IPS DF 6.9 (cell line): Measurements from ENCODE around the gene MACROD2.

Source experiments
- DNase-seq: peaks from one replicate; pipeline ENCODE4 v3.0.0-alpha.2; 2013; ENCODE audit warnings: low read depth, low spot score
- H3K27ac ChIP-seq: one replicate; pipeline ENCODE4 v1.5.1; 2013; ENCODE audit warnings: low read length, control low read depth
- H3K27me3 ChIP-seq: 2 replicates; pipeline ENCODE4 v1.6.1; 2013; ENCODE audit warnings: mild to moderate bottlenecking, low read length; ENCODE audit not compliant: control insufficient read depth, insufficient read depth
- H3K36me3 ChIP-seq: 2 replicates; pipeline ENCODE4 v1.6.1; 2013; ENCODE audit warnings: low read length; ENCODE audit not compliant: control insufficient read depth, insufficient read depth
- H3K4me1 ChIP-seq: 2 replicates; pipeline ENCODE4 v1.6.1; 2013; ENCODE audit warnings: low read length; ENCODE audit not compliant: control insufficient read depth, insufficient read depth
- H3K4me3 ChIP-seq: 2 replicates; pipeline ENCODE4 v1.5.1; 2013; ENCODE audit warnings: mild to moderate bottlenecking, low read length
- H3K9me3 ChIP-seq: 2 replicates; pipeline ENCODE4 v1.6.1; 2013; ENCODE audit warnings: low read length, inconsistent platforms; ENCODE audit not compliant: control insufficient read depth, insufficient read depth
- WGBS: extraction: QIAGEN DNeasy Blood & Tissue Kit; methylation state at CpG from one replicate; pipeline ENCODE4 v1.1.7; 2013; ENCODE audit warnings: mixed read lengths, missing lambda C conversion rate; ENCODE audit not compliant: insufficient read length, insufficient coverage; 5-methylcytosine and 5-hydroxymethylcytosine counted together

Gene MACROD2

GRCh38 chr20:15222502-15223330 lies 1227.4 kb downstream of the MACROD2 start:
- no peaks in the 10 kb centered on the region for H3K27me3 ChIP-seq
- H3K4me1 ChIP-seq: no peaks in the 10 kb centered on the region
- H3K27ac ChIP-seq: no peak overlapping the region
- no peaks in the 10 kb centered on the region for H3K9me3 ChIP-seq
- no peak overlapping the region for H3K4me3 ChIP-seq
- H3K36me3 ChIP-seq: no peaks in the 10 kb centered on the region
- no peak for DNase-seq
- no CpG with 5 or more reads among the region's 5 CpGs for WGBS

GRCh38 chr20:15224199-15224598 lies 1228.9 kb downstream of the MACROD2 start:
- Histone ChIP-seq H3K36me3 (no peaks in the 10 kb centered on the region), H3K27me3 (no peaks in the 10 kb centered on the region), H3K4me1 (no peaks in the 10 kb centered on the region), H3K27ac (no peak overlapping the region), H3K9me3 (no peaks in the 10 kb centered on the region), H3K4me3 (no peak overlapping the region)
- no peak for DNase-seq
- no CpG with 5 or more reads among the region's 2 CpGs for WGBS

- no peaks in the 10 kb centered on the region for H3K4me1 ChIP-seq
- no peaks in the 10 kb centered on the region for H3K9me3 ChIP-seq
- WGBS: 100% methylated on average over 2 of the region's 3 CpGs
- no peak overlapping the region for H3K27ac ChIP-seq
- no peaks in the 10 kb centered on the region for H3K36me3 ChIP-seq
- no peak for DNase-seq
- H3K27me3 ChIP-seq: no peaks in the 10 kb centered on the region
- no peak overlapping the region for H3K4me3 ChIP-seq
Measured at GRCh38 chr20:15227102-15227501, 1231.8 kb downstream of the MACROD2 start.

- H3K27me3 ChIP-seq: no peaks in the 10 kb centered on the region
- H3K4me1 ChIP-seq: no peaks in the 10 kb centered on the region
- no peak for DNase-seq
- no peaks in the 10 kb centered on the region for H3K9me3 ChIP-seq
- WGBS: no CpG with 5 or more reads among the region's 1 CpG
- no peaks in the 10 kb centered on the region for H3K36me3 ChIP-seq
- no peak overlapping the region for H3K4me3 ChIP-seq
- H3K27ac ChIP-seq: no peak overlapping the region
Measured at GRCh38 chr20:15232243-15232642, 1236.9 kb downstream of the MACROD2 start.

- no peak for DNase-seq
- Histone ChIP-seq H3K4me3 (no peak overlapping the region), H3K9me3 (no peaks in the 10 kb centered on the region), H3K27ac (no peak overlapping the region), H3K36me3 (no peaks in the 10 kb centered on the region), H3K27me3 (no peaks in the 10 kb centered on the region), H3K4me1 (no peaks in the 10 kb centered on the region)
- WGBS: no CpG with 5 or more reads among the region's 2 CpGs
Measured at GRCh38 chr20:15235471-15236198, 1240.3 kb downstream of the MACROD2 start.

- Histone ChIP-seq H3K4me3 (no peak overlapping the region), H3K4me1 (no peaks in the 10 kb centered on the region), H3K27ac (no peak overlapping the region), H3K9me3 (no peaks in the 10 kb centered on the region), H3K27me3 (no peaks in the 10 kb centered on the region), H3K36me3 (no peaks in the 10 kb centered on the region)
- DNase-seq: peak; percentile 43
- no CpG with 5 or more reads among the region's 1 CpG for WGBS
Measured at GRCh38 chr20:15236812-15237211, 1241.5 kb downstream of the MACROD2 start.

GRCh38 chr20:15239542-15240206 lies 1244.4 kb downstream of the MACROD2 start:
- DNase-seq: no peak
- Histone ChIP-seq H3K27ac (no peak overlapping the region), H3K4me1 (no peaks in the 10 kb centered on the region), H3K9me3 (no peaks in the 10 kb centered on the region), H3K4me3 (no peak overlapping the region), H3K27me3 (no peaks in the 10 kb centered on the region), H3K36me3 (no peaks in the 10 kb centered on the region)
- no CpG with 5 or more reads among the region's 3 CpGs for WGBS

GRCh38 chr20:15240801-15241200 lies 1245.5 kb downstream of the MACROD2 start:
- no CpG with 5 or more reads among the region's 1 CpG for WGBS

GRCh38 chr20:15241681-15242080 lies 1246.4 kb downstream of the MACROD2 start:
- Histone ChIP-seq H3K9me3 (no peaks in the 10 kb centered on the region), H3K4me1 (no peaks in the 10 kb centered on the region), H3K27me3 (no peaks in the 10 kb centered on the region), H3K4me3 (no peak overlapping the region), H3K27ac (no peak overlapping the region), H3K36me3 (no peaks in the 10 kb centered on the region)
- DNase-seq: no peak

More at GRCh38 chr20:15240801-15241200, 1245.5 kb downstream of the MACROD2 start:
- no peak overlapping the region for H3K27ac ChIP-seq
- H3K9me3 ChIP-seq: no peaks in the 10 kb centered on the region
- H3K36me3 ChIP-seq: no peaks in the 10 kb centered on the region
- H3K4me3 ChIP-seq: no peak overlapping the region
- no peak for DNase-seq
- H3K27me3 ChIP-seq: no peaks in the 10 kb centered on the region
- no peaks in the 10 kb centered on the region for H3K4me1 ChIP-seq

GRCh38 chr20:15242773-15243172 lies 1247.5 kb downstream of the MACROD2 start:
- Histone ChIP-seq H3K27ac (no peak overlapping the region), H3K4me3 (no peak overlapping the region), H3K36me3 (no peaks in the 10 kb centered on the region), H3K27me3 (no peaks in the 10 kb centered on the region), H3K4me1 (no peaks in the 10 kb centered on the region), H3K9me3 (no peaks in the 10 kb centered on the region)
- no CpG with 5 or more reads among the region's 3 CpGs for WGBS
- DNase-seq: no peak
